BJ (cell line): ENCODE measurements around the gene DMPK. TPM values are rescaled to one million over a fixed set of nuclear protein-coding genes. Genes with fewer than 3 reads are reported as not detected.

Experiments used
- CTCF ChIA-PET: fragments of 350-600 bp; formaldehyde crosslinking; extraction: SDS; loops from one replicate; lab custom pipeline; 2021; ENCODE audit warnings: antibody characterized with exemption, inconsistent platforms; lab: Yijun Ruan, JAX
- POLR2A ChIA-PET: fragments of 300-600 bp; sonication (Branson Sonifier 250); formaldehyde crosslinking; extraction: SDS; loops from one replicate; lab custom pipeline; 2021; ENCODE audit warnings: antibody characterized with exemption; lab: Charles Lee
- DNase-seq: peaks from one replicate; pipeline ENCODE4 v3.0.0-alpha.2; 2011; ENCODE audit warnings: low read depth
- H3K27me3 ChIP-seq: 2 replicates; pipeline ENCODE4 v1.6.0; 2011; ENCODE audit warnings: low read length; ENCODE audit not compliant: control insufficient read depth, insufficient read depth
- H3K36me3 ChIP-seq: 2 replicates; pipeline ENCODE4 v1.5.1; 2011; ENCODE audit warnings: low read length; ENCODE audit not compliant: control insufficient read depth, insufficient read depth
- H3K4me3 ChIP-seq: 2 replicates; pipeline ENCODE4 v1.5.1; 2011; ENCODE audit warnings: low read depth, mild to moderate bottlenecking, control low read depth, low read length
- polyA plus RNA-seq: library from polyadenylated mRNA; depleted of rRNA; stranded (reverse); fragments of >200 nt; gene quantifications from 2 replicates; pipeline ENCODE4 v1.2.3, GENCODE V29; 2011
- TF ChIP-seq, protein P1 (sequence below): IDR thresholded peaks from 2 replicates; pipeline ENCODE4 v1.5.1; 2011; ENCODE audit warnings: low read depth, mild to moderate bottlenecking, control low read depth, inconsistent platforms, low read length, moderate library complexity; ENCODE audit not compliant: insufficient read depth

Gene DMPK
- polyA plus RNA-seq, 1 experiment, result 131 TPM

DNA sequence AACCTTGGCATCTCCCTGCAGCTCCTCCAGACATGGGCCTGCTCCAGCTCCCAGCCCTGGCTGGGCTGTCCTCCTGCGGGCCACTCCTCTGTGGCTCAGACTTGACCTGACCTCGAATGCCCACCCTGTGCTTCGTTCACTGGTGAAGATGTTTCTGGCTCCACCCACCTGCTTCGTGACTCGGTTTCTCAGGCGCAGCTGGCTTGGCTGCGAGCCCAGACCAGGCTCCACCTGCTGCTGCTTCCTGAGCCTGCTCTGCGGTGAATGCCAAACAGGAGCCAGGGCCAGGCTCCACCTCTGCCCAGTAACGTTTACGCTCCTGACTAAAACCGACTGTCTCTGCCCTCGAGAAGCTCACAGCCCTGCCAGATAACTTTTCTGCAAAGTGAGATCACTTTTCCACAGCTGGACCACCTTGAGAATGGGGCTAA is 41.8 kb upstream of the DMPK start:
- POLR2A ChIA-PET, result no interaction called here

DNA sequence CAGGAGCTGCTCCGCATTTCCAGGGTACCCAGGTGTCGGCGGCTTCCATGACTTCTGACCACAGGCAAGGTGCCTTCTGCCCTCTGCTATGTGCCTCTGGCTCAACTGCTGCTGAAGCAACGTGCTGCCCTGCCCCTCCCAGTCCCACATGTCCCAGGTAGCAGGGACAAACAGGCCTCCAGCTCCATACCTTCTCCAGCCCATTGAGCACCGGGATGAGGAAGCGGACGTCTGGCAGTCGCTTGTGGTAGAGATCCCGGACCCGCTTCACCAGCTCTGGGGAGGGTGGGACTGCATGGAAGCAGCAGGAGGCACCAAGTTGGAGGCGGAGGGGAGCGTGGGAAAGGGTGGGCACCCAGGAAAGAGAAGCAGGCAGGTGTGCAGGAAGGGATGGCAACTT is 40.9 kb upstream of the DMPK start:
- ChIA-PET CTCF (interaction anchor here (0.8 to 2.7 kb wide), 3 partner anchors 10 to 52 kb away, joined by 3 to 8 read pairs (median 4); no protein-coding TSS in a partner anchor), POLR2A (interaction anchor here (0.6 kb wide), 2 partner anchors 106 to 535 kb away, joined by 3 to 5 read pairs; no protein-coding TSS in a partner anchor)
- Histone ChIP-seq H3K4me3 (no peak overlapping the region), H3K36me3 (peaks cover 42% of the 10 kb centered on the region), H3K27me3 (no peaks in the 10 kb centered on the region)
- DNase-seq, result no peak
- TF ChIP-seq, protein P1, sequence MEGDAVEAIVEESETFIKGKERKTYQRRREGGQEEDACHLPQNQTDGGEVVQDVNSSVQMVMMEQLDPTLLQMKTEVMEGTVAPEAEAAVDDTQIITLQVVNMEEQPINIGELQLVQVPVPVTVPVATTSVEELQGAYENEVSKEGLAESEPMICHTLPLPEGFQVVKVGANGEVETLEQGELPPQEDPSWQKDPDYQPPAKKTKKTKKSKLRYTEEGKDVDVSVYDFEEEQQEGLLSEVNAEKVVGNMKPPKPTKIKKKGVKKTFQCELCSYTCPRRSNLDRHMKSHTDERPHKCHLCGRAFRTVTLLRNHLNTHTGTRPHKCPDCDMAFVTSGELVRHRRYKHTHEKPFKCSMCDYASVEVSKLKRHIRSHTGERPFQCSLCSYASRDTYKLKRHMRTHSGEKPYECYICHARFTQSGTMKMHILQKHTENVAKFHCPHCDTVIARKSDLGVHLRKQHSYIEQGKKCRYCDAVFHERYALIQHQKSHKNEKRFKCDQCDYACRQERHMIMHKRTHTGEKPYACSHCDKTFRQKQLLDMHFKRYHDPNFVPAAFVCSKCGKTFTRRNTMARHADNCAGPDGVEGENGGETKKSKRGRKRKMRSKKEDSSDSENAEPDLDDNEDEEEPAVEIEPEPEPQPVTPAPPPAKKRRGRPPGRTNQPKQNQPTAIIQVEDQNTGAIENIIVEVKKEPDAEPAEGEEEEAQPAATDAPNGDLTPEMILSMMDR, result no peak

More for the DNA sequence above, 41.8 kb upstream of the DMPK start:
- no peak for DNase-seq
- TF ChIP-seq, protein P1, result no peak
- CTCF ChIA-PET, result interaction anchor here (0.8 to 2.7 kb wide), 3 partner anchors 10 to 25 kb away, joined by 3 to 8 read pairs (median 4); no protein-coding TSS in a partner anchor
- H3K36me3 ChIP-seq, result peaks cover 49% of the 10 kb centered on the region
- no peak overlapping the region for H3K4me3 ChIP-seq
- H3K27me3 ChIP-seq, result no peaks in the 10 kb centered on the region

DNA sequence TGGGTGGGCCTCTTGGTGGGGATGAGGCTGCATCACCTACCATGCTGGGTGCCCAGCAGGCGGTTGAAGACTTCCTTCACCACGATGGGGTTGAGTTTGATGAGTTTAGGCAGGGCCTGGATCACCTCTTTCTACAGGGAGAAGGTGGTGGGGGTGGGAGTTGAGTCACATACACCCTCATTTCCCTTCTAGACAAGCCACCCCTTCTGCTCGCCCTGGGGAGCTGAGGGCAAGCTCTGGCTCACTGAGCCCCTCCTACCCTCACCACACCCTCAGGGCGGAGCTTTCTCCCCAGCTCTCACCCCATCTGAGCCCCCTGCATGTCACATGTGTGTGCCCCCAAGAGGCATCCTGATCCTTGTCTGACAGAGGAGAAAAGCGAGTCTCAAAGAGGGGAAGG is 40.4 kb upstream of the DMPK start:
- TF ChIP-seq, protein P1, result no peak
- H3K27me3 ChIP-seq, result no peaks in the 10 kb centered on the region
- CTCF ChIA-PET, result interaction anchor here (0.8 to 2.7 kb wide), 3 partner anchors 9 to 52 kb away, joined by 3 to 8 read pairs (median 4); no protein-coding TSS in a partner anchor
- H3K36me3 ChIP-seq, result peaks cover 40% of the 10 kb centered on the region
- POLR2A ChIA-PET, result interaction anchor here (0.6 kb wide), 2 partner anchors 105 to 535 kb away, joined by 3 to 5 read pairs; no protein-coding TSS in a partner anchor
- no peak for DNase-seq
- no peak overlapping the region for H3K4me3 ChIP-seq

DNA sequence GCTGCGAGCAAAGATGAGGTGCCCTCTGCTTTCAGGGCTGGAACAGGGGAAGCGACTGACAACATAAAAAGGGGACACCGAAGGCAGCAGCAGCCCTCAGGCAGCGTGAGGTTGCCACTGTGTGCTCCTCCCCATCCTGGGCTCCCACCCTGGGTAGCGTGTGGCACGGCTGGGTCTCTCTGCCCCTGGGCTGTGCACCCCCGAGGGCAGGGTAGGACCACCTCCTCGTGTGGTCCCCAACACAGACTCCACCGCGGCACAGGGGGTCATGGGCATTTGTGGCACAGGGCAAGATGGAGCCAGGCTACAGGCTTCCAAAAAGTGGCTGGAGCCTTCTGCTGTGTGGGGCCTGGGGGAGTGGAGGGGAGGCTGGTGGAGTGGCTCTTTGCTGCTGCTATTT is 39.3 kb upstream of the DMPK start:
- no peaks in the 10 kb centered on the region for H3K27me3 ChIP-seq
- ChIA-PET CTCF (no interaction called here), POLR2A (interaction anchor here (0.6 kb wide), 1 partner anchor 65 kb away, joined by 7 read pairs; the partner anchor contains the start of gene IRF2BP1)
- no peak for DNase-seq
- H3K4me3 ChIP-seq, result no peak overlapping the region
- TF ChIP-seq, protein P1, result no peak
- peaks cover 34% of the 10 kb centered on the region for H3K36me3 ChIP-seq

DNA sequence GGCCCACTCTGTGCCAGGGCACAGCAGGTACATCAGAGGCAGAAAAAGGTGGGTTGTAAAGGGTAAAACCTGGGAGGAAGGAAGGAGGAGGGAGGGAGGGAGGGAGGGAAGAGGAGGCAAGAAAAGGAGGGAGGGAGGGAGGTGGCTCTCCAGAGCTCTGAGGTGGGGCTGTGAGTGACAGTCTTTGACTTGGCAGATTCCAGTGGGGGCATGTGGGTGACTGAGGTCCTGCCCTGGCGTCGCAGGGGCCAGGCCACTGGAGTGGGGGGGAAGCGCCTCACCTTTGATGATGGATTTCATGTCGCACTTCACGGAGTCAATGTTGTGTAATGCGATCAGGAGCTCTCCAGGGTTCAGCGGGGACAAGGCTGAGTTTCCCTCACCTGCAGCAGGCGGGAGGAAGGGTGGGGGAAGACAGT is 38.8 kb upstream of the DMPK start:
- Histone ChIP-seq H3K27me3 (no peaks in the 10 kb centered on the region), H3K4me3 (no peak overlapping the region), H3K36me3 (peaks cover 30% of the 10 kb centered on the region)
- TF ChIP-seq, protein P1, result no peak
- POLR2A ChIA-PET, result interaction anchor here (0.6 kb wide), 1 partner anchor 65 kb away, joined by 7 read pairs; the partner anchor contains the start of gene IRF2BP1
- no peak for DNase-seq
- CTCF ChIA-PET, result no interaction called here
